ENCODE measurements around the gene SAMD4A. TPM values are rescaled to one million over a fixed set of nuclear protein-coding genes. Genes with fewer than 3 reads are reported as not detected.
"Not testable (repeated sequence)": the region's sequence is repeated elsewhere in the genome, so short reads cannot be mapped to it uniquely, and the experiment has no call there.

SAMD4A gene
- total RNA-seq, 1 donor from 2014 or later: 252 TPM

DNA sequence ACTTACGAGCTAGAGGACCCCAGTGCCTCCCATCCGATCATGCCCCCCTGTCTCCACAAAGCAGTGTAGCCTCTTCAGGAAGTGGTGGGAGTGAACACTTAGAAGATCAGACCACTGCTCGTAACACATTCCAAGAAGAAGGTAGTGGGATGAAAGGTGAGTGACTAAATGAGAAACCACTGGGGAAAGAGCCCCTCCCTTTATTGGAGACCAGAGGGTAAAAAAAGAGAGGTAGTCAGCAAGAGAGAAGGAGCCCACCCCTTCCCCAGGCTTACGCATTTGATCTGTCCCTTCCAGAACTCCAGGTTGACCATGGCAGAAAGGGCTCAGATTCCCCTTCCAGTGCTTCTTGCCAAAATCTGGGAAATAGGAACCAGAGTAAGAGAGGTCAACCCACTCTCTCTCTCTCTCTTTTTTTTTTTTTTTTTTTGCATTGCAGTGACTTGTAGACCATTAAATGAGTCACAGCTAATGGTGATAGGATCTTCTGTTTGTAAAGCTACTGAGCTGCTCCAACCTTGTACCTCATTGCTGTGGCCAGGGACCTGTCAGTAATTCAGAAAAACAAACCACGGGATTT, 170.3 kb downstream of the SAMD4A start:
- intact Hi-C loops (cut with DNase I): no loop called here
- no peak for DNase-seq (ENCODE audit: low spot score)

- no peak for DNase-seq (ENCODE audit: low spot score)
- intact Hi-C loops (cut with DNase I): no loop called here
Measured at GRCh38 chr14:54738009-54738408, 171.1 kb downstream of the SAMD4A start.

- intact Hi-C loops (cut with DNase I): no loop called here
Measured at GRCh38 chr14:54739514-54739913, 172.6 kb downstream of the SAMD4A start.

DNA sequence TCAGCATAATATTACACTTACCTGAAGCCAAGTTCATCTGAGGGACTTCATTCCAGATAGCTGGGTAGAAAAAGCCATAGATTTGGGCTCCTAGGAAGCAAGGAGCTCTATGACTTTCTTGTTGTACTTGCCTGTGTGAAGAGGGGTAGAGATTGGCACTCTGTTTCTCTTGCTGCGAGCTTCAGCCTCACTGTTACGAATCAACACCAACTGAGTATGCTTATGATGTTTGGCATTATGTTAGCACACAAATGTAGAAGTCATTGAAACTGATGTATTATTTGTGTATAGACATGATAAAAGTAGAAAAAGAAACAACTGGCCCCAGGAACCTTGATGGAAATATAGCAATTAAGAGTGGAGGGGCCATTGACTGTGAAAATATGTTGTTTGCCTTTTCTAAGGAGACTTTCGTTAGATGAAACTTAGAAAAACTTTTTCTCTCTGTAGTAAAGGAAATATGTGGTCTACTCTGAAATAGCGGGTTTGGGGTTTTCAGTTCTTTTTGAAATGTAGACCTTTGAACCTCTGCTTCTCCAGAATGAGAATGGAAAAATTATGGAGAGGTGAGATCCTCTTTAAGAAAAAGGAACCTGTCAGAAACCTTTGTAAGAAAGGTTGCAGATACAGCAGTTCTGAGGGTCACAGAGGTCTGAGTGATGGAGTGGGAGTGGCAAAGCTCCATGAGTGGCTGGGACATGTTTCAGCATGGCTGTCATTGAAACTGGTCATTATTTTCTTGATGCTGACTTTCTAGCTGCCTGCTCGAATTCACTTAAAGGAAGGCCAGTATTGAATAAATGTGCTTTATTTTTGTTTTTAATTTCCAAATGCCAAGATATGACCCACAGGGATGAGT, 175.8 kb downstream of the SAMD4A start:
- no peak for DNase-seq (ENCODE audit: low spot score)
- intact Hi-C loops (cut with DNase I): no loop called here

More at GRCh38 chr14:54739514-54739913, 172.6 kb downstream of the SAMD4A start:
- no peak for DNase-seq (ENCODE audit: low spot score)

GRCh38 chr14:54743382-54743781, 176.5 kb downstream of the SAMD4A start:
- intact Hi-C loops (cut with DNase I): no loop called here
- no peak for DNase-seq (ENCODE audit: low spot score)

- no peak for DNase-seq (ENCODE audit: low spot score)
- intact Hi-C loops (cut with DNase I): no loop called here
Measured at GRCh38 chr14:54746019-54746418, 179.1 kb downstream of the SAMD4A start.

DNA sequence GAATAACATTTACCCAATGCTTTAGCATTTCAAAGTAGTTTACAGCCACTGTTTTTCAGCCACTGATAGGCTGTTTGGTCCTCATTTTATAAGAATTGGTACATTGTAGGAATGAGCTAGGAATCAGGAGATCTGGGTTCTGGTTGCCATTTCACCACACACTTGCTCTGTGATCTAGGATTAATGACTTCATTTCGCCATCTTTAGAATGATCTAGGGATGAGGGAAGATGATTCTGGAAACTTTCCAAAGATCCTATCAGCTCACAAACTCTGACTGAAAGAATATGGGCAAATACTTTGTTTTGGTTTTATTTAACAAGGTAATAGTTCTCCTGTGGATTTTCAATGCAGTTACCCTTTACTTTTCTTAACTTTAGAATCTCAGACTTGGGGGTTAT, 180.7 kb downstream of the SAMD4A start:
- intact Hi-C loops (cut with DNase I): no loop called here
- DNase-seq (ENCODE audit: low spot score): no peak

- intact Hi-C loops (cut with DNase I): no loop called here
- DNase-seq (ENCODE audit: low spot score): no peak
Measured at GRCh38 chr14:54749180-54749579, 182.3 kb downstream of the SAMD4A start.

DNA sequence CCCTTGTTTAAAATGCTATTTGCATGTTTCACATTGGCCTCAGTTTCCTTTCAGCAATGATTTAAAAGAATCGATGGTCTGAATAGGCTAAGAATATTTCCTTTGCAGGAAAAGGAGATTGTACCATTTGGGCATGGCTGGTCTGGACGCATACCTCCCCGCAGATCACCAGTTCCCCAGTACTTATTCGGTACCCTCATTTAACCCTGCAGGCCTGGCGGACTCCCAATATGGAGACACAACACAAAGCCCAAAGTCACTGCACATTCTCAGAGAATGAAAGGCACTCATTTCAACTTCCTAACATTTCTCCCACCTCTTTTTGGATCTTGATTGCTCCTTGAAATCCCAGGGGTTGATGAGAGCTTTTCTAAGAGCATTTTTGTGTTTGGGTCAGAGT, 182.8 kb downstream of the SAMD4A start:
- intact Hi-C loops (cut with DNase I): no loop called here
- no peak for DNase-seq (ENCODE audit: low spot score)

DNA sequence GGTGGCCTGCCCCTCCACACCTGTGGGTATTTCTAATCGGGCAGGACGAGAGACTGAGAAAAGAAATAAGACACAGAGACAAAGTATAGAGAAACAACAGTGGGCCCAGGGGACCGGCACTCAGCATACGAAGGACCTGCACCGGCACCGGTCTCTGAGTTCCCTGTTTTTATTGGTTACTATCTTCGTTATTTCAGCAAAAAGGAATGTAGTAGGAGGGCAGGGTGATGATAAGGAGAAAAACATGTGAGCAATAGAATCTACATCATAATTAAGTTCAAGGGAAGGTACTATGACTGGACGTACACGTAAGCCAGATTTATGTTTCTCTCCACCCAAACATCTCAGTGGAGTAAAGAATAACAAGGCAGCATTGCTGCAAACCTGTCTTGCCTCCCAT, 185.7 kb downstream of the SAMD4A start:
- DNase-seq (ENCODE audit: low spot score); intact Hi-C loops (cut with DNase I): not testable (repeated sequence)

DNA sequence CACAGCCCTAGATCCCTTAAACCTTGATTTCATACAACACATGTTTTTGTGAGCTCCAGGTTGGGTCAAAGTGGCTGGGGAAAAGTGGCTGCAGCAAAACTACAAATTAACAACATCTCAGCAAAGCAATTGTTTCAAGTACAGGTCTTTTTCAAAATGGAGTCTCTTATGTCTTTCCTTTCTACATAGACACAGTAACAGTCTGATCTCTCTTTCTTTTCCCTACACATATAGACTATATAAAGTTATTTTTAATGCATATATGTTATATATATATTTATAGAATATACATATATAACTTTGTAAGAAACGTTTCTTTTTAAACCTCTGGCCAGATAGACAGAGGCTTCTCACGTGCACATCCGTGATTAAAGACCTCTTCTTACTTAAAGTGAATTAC, 186.5 kb downstream of the SAMD4A start:
- intact Hi-C loops (cut with DNase I); DNase-seq (ENCODE audit: low spot score): not testable (repeated sequence)

DNA sequence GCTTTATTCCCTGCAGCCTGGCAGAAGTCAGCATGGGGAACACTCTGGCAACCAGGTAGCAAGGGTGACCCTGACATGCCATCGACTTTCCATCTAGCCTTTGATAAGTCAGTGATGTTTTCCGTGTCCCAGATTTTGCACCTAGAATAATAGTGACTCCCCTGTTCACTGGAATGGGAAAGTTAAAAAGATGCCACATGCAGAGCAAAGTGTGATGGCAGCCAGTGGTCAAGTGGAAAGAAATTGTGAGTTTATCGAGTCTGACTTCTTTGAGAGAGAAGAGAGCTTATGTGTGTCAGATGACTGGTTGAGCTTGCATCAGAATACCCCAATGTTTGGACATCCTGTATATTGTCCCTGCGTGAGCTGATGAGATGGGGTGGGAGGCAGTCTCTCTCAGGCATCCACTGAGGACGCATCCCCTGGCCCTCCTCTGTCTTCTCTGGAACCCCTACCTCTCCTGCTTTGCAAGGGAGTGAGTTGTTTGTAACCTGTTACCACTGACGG, 187.2 kb downstream of the SAMD4A start:
- intact Hi-C loops (cut with DNase I): no loop called here

GRCh38 chr14:54754623-54755386, 187.9 kb downstream of the SAMD4A start:
- DNase-seq (ENCODE audit: low spot score): no peak
- intact Hi-C loops (cut with DNase I): no loop called here

More for the DNA sequence above, 187.2 kb downstream of the SAMD4A start:
- DNase-seq (ENCODE audit: low spot score): no peak

- DNase-seq (ENCODE audit: low spot score): no peak
- intact Hi-C loops (cut with DNase I): no loop called here
Measured at GRCh38 chr14:54756656-54757392, 189.9 kb downstream of the SAMD4A start.

DNA sequence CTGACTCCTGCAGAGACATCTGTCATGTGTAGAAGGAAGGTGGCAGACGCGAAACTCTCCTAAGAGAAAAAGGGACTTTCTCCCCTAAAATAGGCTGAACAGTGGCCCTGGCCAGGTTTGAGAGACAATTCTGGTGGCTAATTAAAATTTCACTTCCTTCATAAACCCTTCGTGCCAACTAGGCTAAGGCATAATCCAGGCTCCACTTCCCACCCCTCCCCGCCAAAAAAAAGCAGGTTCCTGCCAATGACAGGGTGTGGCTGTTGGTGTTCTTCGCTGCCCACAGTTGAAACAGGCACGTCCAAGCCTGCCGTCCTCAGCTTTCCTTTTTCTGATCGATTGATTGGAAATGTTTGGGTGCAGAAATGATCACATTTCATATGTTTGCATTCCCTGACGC, 191.1 kb downstream of the SAMD4A start:
- no peak for DNase-seq (ENCODE audit: low spot score)
- intact Hi-C loops (cut with DNase I): no loop called here

GRCh38 chr14:54759982-54760585, 193.2 kb downstream of the SAMD4A start:
- intact Hi-C loops (cut with DNase I): no loop called here
- no peak for DNase-seq (ENCODE audit: low spot score)

GRCh38 chr14:54760866-54761575, 194.1 kb downstream of the SAMD4A start:
- intact Hi-C loops (cut with DNase I): no loop called here
- no peak for DNase-seq (ENCODE audit: low spot score)

DNA sequence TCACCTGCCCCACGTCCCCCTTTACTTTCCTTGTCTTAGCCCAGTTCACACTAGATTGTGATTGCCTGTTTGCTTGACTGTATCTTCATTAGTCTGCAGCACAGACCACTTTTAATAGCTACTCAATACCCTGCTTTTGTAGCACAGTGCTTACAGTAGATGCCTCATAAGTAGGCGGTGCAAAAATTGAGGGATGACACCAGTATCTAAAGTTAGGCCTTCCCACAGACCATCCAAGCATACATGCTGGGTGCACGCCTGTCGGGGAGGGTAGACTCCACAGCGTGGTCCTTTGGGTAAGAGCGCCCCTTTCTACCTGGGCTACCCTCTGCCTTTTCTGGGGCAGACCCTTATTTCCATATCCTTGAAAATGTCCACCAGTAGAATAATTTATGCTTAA, 194.9 kb downstream of the SAMD4A start:
- DNase-seq (ENCODE audit: low spot score): no peak
- intact Hi-C loops (cut with DNase I): no loop called here

DNA sequence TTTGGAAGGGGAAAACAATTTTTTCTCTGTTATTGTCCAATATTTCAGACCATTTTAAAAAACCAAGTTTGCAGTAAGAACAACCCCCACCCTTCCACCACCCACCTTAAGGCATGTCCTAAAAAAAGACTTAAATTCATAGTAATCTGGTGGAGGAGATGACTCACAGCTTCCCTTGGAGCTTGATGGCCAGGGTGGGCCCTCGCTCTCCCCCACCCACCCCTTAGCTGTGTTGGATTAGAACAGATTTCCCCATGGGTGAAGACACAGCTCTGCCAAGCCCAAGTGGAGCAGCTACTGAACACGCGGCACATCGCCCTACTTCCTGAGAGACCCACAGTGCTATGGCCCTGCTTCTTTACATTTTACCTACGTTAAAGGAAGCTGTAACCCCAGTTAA, 195.4 kb downstream of the SAMD4A start:
- no peak for DNase-seq (ENCODE audit: low spot score)
- intact Hi-C loops (cut with DNase I): no loop called here

Measured in cardiac septum (tissue), 1 donor.